NCI-H2227 treated with DMSO at 0.1 percent for 48 hours (cell line): ENCODE data around the gene EMP3.
"Not testable (repeated sequence)": the region's sequence is repeated elsewhere in the genome, so short reads cannot be mapped to it uniquely, and the experiment has no call there.

Source experiments
- DNase-seq: peaks from one replicate; lab custom pipeline; 2025; lab: John Stamatoyannopoulos, UW

EMP3 gene, protein sequence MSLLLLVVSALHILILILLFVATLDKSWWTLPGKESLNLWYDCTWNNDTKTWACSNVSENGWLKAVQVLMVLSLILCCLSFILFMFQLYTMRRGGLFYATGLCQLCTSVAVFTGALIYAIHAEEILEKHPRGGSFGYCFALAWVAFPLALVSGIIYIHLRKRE

DNA sequence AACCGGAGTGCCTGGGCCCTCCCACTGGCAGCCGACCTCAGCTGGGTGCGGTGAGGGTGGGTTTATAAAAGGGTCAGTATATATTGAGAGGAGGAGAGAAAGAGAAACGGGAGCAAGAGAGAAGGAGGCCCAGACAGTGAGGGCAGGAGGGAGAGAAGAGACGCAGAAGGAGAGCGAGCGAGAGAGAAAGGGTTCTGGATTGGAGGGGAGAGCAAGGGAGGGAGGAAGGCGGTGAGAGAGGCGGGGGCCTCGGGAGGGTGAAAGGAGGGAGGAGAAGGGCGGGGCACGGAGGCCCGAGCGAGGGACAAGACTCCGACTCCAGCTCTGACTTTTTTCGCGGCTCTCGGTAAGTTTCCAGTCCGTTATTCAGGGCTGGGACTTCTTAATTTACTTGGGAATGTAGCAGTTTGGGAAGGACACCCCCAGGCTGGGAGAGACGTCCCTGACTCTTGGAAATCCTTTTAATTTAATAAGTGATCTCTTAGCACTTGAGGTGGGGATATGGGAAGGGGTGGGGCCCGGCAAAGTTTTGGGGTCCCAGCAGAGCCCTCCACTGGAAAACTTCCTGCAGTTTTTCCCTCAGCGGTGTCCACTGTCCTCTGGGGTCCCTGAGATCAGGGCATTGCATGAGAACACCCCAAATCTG is at the start of gene EMP3:
EMP3 (plus strand) TSS at position 288 of the 646 bp plus-strand sequence. CDS start 1,293 bp downstream, outside the sequence.
- peak; percentile 26 for DNase-seq

DNA sequence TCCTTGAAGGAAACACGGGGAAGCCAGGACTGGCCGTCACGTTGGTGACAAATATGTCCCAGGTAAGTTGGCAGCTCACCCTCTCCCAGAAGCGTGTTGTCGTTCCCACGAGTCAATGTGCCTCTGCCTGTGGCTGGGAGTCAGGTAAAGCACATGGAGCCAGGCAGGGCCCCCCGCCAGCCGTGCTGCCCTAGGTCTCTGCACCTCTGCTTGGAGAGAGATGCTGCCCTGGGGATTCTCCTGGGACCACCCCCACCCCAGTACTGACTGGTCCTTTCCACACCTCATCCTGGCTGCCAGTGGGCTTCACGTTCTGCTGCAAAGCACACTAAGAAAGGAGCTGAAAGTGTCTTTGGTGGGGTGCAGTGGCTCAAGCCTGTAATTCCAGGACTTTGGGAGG is 45.6 kb upstream of the EMP3 start:
- DNase-seq = no peak

DNA sequence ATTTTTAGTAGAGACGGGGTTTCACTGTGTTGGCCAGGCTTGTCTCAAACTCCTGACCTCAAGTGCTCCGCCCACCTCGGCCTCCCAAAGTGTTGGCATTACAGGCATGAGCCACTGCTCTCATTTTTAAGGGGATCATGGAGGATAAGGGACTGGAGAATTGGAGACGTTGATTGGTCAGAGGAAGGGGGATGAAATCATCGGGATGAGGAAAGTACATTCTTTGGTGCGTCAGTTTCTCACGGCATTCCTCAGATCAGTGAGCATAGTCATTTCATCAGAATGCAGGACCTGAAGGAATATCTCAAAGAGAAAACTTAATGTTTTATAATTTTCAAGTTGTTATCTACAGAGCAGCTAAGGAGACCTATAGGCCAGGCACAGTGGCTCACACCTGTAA is 41.4 kb upstream of the EMP3 start:
- no peak for DNase-seq

DNA sequence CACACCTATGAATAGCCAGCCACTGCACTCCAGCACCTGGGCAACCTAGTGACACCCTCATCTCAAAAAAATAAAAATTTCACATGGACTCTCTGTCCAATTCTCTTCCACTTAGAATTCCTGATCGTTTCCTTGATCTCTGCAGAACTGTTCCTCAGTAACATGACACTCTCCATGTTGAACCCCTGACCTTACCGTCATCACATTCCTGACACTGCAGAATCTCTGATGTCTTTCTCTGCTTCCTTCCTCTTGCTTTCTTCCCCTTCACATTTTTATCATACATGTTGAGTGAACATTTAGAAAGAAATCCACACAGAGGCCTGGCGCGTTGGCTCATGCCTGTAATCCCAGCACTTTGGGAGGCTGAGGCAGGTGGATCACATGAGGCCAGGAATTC is 40.5 kb upstream of the EMP3 start:
- DNase-seq = no peak

DNA sequence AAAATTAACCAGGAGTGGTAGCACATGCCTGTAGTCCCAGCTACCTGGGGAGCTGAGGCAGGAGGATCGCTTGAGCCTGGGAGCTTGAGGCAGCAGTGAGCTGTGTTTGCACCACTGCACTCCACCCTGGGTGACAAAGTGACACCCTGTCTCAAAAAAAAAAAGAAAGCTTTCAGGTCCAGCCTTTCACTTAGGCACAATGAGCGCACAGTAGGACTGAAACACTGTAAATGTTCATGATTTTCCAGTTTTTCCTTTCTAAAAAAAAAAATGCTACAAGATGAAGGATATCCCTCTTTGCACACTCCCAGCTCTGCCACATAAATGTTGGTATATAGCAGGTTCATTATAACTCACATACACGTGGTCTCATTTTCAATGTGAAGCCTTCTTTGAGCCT is 37.6 kb upstream of the EMP3 start:
- no peak for DNase-seq

DNA sequence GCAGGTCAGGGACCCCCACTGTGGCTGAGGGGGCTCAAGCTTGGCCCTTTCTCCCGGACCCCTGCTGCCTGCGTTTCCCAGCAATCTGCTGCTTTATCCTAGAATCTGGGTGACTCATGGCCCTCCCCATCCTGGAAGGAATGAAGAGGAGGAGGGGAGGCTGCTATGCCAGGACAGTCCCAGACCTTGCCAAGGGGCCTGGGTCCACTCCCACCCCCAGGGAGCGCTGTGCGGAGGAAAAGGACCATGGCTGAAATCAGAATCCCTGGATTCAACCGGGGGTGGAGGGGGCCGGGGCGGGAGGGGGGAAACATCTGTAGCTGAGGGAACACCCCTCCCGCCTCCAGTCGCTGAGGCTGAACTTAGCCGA is 35.0 kb upstream of the EMP3 start:
- DNase-seq = no peak

DNA sequence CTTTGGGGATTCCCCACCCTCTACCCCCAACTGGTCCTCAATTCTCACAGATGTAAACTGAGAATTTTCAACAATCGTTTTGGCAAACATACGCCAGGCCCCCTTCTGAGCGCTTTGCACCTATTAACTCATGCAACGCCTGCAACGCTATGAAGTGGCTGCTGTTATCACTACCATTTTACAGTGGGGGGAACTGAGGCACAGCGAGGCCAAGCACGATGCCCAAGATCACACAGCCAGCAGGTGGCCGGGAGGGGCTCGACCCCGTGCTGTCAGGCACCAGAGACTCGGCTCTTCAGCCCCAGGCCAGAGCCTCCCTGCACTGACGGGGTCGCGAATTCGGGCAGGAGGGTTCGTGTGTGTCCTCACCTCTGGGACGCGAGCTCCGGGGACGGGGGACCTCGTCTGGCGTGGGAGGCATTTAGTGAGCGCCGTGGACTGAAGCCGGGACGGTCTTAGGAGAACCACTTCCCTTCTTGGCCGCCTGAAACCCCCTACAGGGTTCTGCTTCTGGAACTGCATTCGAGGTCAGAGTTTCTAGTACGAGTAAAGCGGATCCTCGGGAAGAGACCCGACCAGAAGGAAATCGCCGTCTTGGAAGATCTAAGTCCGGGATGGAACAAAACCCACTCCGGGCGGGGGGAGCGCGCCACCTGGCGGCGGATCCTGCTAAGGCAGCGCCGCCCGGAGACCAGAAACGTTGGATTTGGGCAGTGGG is 34.4 kb upstream of the EMP3 start:
- peak; percentile 60 for DNase-seq

DNA sequence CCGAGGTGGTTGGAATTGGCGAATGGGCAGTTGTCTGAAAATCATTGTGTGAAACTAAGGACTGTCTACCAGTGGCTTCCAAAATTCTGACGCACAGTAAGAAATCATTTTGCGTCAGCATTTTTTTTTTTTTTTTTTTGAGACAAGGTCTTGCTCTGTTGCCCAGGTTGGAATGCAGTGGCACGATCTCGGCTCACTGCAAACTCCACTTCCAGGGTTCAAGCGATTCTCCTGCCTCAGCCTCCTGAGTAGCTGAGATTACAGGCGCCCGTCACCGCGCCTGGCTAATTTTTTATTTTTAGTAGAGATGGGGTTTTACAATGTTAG is 33.9 kb upstream of the EMP3 start:
- DNase-seq = not testable (repeated sequence)

DNA sequence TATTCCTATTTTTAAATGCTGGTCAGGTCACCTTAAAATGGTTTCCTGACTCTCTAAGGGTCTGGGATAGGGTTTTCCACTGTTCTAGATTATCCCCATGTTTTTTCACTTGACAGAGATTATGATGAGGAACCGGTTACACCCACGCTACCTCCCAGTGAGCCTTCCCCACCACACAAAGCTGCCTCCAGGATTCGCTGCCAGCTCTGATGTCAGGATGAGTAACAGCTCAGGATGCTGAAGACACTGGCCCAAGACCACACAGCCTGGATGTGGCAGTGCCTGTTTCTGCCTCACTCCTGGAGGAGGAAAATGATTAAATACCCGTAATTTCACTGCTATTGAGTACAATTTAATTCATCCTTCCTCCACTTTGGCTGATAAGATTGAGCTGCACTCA is 32.6 kb upstream of the EMP3 start:
- DNase-seq = no peak

DNA sequence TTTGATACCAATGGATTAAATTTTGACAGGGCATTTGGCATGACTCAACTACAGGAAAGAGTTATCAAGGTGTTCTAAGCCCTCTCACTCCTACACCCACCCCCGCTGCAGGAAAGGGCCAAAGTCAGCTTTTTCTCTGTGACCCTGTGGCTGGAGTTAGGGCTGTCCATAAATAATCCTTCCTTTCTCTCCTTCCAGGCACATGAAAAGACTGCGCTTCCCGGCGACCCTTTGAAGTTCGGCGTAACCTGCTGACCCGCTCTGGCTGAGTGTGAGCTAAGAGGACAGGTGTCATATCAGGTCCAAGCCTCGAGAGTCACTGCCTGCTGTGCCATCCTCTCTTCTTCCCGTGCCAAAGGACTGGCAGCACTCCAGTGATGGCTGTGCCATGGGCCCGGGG is 29.9 kb upstream of the EMP3 start:
- DNase-seq = no peak

DNA sequence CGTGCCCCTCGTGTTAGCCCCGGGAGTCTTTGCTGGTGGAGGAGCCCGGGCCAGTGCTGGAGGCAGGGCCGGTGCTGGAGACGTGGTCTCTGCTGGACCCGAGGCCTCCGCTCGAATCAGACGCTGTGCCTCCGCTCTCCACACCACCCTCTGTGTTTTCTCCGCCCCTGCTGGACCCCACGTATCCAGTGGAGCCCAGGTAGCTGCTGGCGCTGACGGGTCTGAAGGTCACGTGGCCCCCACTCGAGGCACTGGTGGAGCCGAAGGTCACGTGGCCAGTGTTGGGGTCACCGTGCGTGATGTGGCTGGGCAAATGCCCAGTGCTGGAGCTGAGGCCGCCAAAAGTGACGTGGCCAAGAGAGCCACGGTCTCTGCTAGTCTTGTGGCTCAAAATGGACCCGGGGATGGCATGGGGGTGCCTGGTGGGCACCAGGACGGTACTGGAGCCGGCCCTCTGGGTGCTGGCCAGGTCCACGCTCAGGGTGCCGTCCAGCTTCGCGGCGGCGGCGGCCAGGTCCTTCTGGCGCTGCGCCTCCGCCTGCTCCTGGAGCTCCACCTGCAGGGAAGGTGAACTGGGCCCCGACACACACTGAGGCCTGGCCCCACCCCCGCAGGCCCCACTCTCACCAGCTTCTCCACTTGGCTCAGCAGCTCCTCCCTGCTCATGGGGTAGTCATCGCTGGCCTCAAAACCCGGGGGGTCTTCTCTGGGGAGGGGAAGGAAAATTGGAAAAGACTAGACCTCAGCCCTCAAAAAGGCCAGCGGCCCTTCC is 28.2 kb upstream of the EMP3 start:
- DNase-seq = no peak

DNA sequence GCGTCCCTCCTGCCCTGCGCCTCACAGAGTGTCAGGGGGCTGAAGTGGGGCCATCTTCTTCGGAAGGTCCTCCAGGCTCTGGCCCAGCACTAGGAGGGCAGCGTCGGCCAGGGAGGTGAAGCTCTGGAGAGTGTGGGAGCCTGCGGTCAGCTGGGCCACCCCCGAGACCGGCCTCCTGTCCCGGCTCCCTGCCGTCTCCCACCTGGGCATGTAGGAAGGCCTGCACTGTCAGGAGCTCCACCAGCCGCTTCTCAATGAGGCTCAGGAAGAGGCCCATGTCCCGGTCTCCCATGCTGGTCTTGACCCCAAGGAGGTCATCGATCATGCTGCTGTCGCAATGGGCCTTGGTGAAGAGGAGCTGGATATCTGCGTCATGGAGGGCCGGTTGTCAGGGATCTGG is 27.4 kb upstream of the EMP3 start:
- DNase-seq = no peak

DNA sequence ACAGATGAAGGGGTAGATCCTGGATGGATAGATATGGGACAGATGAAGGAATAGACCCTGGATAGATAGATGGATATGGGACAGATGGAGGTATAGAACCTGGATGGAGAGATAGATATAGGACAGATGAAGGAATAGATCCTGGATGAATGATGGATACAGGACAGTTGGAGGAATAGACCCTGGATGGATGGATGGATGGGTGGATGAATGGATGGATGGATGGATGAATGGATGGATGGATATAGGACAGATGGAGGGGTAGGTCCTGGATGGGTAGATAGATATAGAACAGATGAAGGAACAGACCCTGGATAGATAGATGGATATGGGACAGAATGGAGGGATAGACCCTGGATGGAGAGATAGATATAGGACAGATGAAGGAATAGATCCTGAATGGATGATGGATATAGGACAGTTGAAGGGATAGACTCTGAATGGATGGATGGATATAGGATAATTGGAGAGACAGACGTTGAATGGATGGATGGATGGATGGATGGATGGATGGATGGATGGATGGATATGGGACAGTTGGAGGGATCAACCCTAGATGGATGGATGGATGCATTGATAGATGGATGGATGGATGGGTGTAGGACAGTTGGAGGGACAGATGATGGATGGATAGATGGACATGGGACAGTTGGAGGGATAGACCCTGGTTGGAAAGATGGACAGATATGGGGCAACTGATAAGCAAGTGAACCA is 23.3 kb upstream of the EMP3 start:
- no peak for DNase-seq

DNA sequence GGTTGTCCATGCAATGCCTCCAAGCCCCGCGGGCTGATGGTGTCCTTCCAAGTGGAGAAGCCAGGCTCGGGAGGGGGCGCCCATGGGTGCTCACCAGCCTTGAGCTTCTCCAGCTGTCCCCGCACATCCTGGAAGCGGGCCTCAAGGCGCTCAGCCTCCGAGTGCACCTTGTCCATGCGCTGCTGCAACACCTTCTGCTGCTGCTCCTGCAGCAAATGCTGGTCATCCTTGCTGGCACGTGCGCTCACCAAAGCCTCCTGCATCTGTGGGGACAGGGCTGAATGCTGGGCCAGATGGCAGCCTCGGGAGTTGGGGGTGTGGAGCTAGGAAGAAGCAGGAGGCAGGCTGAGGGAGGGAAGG is 22.8 kb upstream of the EMP3 start:
- no peak for DNase-seq

DNA sequence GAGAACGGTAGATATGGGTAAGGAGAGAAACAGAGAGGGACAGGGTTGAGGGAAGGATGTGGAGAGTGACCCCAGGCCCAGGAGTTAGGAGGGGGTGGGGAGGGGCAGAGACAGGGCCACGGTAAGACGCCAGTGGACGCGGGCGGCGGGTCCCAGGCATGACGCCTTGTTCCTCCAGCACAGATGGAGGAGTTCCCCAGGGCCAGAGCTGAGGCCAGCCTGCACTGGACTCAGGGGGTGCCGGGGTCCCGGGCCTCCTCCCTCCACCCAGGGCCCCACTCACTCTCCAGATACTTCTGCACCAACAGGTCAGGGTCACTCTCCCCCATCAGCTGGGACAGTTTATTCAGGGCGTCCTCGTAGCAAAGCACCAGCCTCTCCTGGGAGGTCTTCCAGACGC is 22.0 kb upstream of the EMP3 start:
- no peak for DNase-seq

DNA sequence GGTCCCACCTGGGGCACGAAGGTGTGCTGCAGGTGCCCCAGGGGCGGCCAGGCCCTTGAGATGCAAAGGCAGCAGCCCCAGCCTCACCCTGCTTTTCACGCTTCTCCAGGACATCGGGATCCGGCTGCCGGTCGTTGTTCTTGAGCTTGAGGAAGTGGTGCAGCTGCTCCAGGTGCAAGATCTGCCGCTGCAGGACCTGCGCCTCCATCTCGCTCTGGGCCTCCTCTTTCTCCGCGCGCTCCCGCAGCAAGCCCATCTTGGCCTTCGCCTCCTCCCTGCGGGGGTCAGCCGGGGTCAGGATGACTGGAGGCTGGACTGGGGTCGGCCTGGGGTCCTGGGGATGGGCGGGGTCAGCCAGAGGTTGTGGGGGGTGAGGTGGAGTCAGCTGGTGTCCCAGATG is 21.5 kb upstream of the EMP3 start:
- DNase-seq = no peak

DNA sequence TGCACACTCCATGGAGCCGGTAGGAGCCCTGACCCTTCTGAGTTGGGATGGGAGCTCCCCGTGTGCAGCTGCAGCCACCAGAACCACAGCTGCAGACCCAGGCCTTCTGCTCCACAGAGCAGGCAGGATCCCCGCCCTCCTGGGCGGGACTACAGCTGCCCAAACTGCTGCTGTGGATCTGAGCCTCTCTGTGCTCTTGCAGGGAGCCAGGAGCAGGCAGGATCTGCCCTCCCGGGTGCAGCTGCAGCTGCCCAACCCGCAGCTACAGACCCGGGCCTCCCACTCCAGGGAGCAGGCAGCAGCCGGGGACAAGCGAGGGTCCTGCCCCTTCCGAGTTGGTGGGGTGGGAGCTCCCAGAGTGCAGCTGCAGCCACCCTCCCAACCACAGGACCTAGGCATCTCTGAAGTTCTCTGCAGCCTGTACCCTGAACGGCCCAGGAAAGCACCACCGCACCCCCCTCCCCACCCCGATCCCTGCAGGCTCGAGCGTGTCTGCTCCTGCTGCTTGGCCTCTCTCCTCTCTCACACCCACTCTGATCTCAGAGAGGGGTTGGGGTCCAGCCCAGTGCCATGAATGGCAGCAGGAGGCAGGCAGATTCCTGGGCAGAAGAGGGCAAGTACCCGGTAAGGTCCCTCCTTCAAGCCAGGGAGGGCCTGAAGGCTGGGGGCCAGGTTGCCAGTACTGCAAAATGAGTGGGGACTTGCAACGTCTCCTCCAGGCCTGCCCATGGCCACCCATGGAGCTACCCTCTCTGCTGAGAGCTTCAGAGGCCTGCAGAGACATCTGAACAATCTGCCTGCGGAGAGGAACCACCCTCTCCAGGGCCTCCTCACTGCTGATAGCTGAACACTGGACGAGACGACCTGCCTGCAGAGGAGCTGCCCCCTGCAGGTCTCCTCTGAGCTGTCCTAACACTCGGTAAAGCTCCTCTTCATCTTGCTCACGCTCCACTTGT is 16.4 kb upstream of the EMP3 start:
- peak; percentile 21 for DNase-seq

DNA sequence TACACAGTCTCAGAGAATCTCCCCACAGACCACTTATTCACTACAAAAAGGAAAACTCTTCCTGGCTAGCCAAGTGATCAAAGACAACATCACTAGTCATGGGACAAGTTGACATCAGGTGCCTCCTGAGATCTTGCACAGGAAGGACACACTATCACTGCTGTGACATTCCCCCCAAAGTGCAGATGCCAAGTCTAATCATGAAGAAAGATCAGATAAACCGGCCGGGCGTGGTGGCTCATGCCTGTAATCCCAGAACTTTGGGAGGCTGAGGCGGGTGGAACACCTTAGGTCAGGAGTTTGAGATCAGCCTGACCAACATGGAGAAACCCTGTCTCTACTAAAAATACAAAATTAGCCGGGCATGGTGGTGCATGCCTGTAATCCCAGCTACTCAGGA is 15.6 kb upstream of the EMP3 start:
- not testable (repeated sequence) for DNase-seq

DNA sequence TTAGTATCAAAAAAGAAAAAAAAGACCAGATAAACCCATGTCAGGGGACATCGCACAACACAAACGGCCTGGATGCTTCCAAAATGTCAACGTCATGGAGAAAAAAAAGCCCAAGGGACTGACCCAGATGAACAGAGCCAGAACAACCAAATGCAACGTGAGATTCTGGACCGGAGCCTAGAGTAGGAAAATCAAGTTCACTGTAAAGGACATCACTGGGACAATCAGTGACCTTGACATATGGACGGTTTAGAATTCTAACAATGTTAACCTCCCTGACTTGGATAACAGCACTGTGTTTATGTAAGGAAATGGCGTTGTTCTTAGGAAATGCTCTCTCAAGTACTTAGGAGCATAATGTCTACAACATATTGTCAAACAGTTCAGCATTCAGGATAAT is 15.1 kb upstream of the EMP3 start:
- DNase-seq = no peak

DNA sequence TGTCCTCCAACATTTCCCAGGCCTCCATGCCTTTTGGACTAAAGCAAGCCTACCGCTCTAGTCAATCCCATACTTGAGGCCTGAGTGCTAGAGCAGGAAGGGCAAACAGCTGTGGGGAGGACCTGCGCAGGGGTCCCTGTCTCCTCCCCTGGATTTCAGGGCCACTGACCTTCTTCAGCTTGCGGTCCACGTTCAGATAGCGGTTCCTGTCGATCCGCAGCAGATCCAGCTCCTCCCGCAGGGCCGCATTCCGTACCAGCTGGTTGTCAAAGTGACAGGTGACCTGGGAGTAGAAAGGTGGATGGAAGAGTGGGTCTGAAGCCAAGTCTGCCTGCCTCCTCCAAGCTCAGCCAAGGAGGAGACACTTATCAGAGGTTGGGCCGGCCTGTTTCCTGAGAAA is 14.0 kb upstream of the EMP3 start:
- DNase-seq = no peak

DNA sequence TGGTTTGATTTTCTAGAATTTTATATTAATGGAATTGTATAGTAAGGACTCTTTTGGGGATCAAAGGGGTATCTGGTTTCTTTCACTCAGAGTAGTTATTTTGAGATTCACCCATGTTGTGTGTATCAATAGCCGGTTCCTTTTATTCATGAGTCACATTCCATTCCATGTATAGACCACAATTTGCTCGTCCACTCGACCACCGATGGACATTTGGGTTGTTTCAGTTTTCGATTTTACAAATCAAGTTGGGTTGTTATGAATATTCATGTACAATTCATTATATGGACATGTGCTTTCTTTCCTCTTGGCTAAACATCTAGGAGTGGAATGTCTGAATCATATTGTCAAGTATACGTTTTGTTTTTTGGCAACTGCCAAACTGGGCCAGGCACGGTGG is 9.6 kb upstream of the EMP3 start:
- DNase-seq = no peak

DNA sequence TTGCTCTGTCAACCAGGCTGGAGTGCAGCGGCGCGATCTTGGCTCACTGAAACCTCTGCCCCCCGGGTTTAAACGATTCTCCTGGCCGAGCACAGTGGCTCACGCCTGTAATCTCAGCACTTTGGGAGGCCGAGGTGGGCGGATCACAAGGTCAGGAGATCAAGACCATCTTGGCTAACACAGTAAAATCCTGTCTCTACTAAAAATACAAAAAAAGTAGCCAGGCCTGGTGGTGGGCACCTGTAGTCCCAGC is 7.7 kb upstream of the EMP3 start:
- DNase-seq = not testable (repeated sequence)
